Measurements from ENCODE around the gene TRMT6.

Gene TRMT6

GRCh38 chr20:5968462-5968861, 18.1 kb upstream of the TRMT6 start:
- Histone ChIP-seq H3K27ac (replicated peaks; ENCODE audit: low read length) (no peak overlapping the region), H3K23ac (ENCODE audit: low read depth, low read length, poor library complexity) (no peak overlapping the region), H3K9me3 (replicated peaks in 1 of 2; ENCODE audit: control insufficient read depth in 2 of 2, insufficient read depth in 1 of 2, low read depth in 1 of 2, low read length in 2 of 2) (no peaks in the 10 kb centered on the region), H3K27me3 (ENCODE audit: control insufficient read depth in 3 of 3, insufficient read depth in 3 of 3, low read depth in 1 of 3, low read length in 3 of 3) (no peaks in the 10 kb centered on the region), H3K79me1 (ENCODE audit: low read depth, low read length) (no peaks in the 10 kb centered on the region), H2AFZ (ENCODE audit: low read length) (no peak overlapping the region), H3K9ac (ENCODE audit: low read depth, low read length, poor library complexity) (no peak overlapping the region), H2BK15ac (ENCODE audit: low read length) (no peak overlapping the region), H4K8ac (ENCODE audit: low read depth, low read length) (no peak overlapping the region), H2BK5ac (ENCODE audit: low read length) (no peak overlapping the region), H4K91ac (ENCODE audit: low read depth, low read length, poor library complexity) (no peak overlapping the region), H3K4me2 (ENCODE audit: insufficient read depth, low read length, poor library complexity, severe bottlenecking) (no peak overlapping the region), H3K18ac (ENCODE audit: low read length) (no peak overlapping the region), H3K4me1 (ENCODE audit: control insufficient read depth in 2 of 2, insufficient read depth in 1 of 2, low read depth in 1 of 2, low read length in 2 of 2) (peaks cover 3 to 4% of the 10 kb centered on the region in 2 donors), H3K4ac (ENCODE audit: low read length) (no peak overlapping the region), H2BK12ac (ENCODE audit: low read length) (no peak overlapping the region), H3K36me3 (replicated peaks in 1 of 2; ENCODE audit: control insufficient read depth in 2 of 2, insufficient read depth in 2 of 2, low read length in 2 of 2) (peaks cover 9 to 93% of the 10 kb centered on the region in 2 donors), H3K4me3 (ENCODE audit: low read length in 2 of 2) (no peak overlapping the region), H2BK120ac (ENCODE audit: low read depth, low read length) (no peak overlapping the region), H2AK5ac (ENCODE audit: low read depth, low read length) (no peak overlapping the region), H3K14ac (ENCODE audit: low read length) (no peak overlapping the region)
- no CpG with 5 or more reads among the region's 3 CpGs for WGBS, 2 donors (ENCODE audit: extremely low coverage in 2 of 2, insufficient read length in 2 of 2, insufficient replicate concordance in 1 of 2)
- DNase-seq (ENCODE audit: low spot score): no peak

- H3K9me3 ChIP-seq (replicated peaks in 1 of 2; ENCODE audit: control insufficient read depth in 2 of 2, insufficient read depth in 1 of 2, low read depth in 1 of 2, low read length in 2 of 2): no peaks in the 10 kb centered on the region
- no peak overlapping the region for H4K91ac ChIP-seq (ENCODE audit: low read depth, low read length, poor library complexity)
- peaks cover 3 to 4% of the 10 kb centered on the region in 2 donors for H3K4me1 ChIP-seq (ENCODE audit: control insufficient read depth in 2 of 2, insufficient read depth in 1 of 2, low read depth in 1 of 2, low read length in 2 of 2)
- no peak overlapping the region for H2AFZ ChIP-seq (ENCODE audit: low read length)
- no peak overlapping the region for H4K8ac ChIP-seq (ENCODE audit: low read depth, low read length)
- no peaks in the 10 kb centered on the region for H3K79me1 ChIP-seq (ENCODE audit: low read depth, low read length)
- no peak overlapping the region for H2BK5ac ChIP-seq (ENCODE audit: low read length)
- H3K23ac ChIP-seq (ENCODE audit: low read depth, low read length, poor library complexity): no peak overlapping the region
- no peak overlapping the region for H2BK15ac ChIP-seq (ENCODE audit: low read length)
- no peak overlapping the region for H3K9ac ChIP-seq (ENCODE audit: low read depth, low read length, poor library complexity)
- H3K4ac ChIP-seq (ENCODE audit: low read length): no peak overlapping the region
- no peak overlapping the region for H3K27ac ChIP-seq (replicated peaks; ENCODE audit: low read length)
- H2BK12ac ChIP-seq (ENCODE audit: low read length): no peak overlapping the region
- peaks cover 4 to 93% of the 10 kb centered on the region in 2 donors for H3K36me3 ChIP-seq (replicated peaks in 1 of 2; ENCODE audit: control insufficient read depth in 2 of 2, insufficient read depth in 2 of 2, low read length in 2 of 2)
- no peak overlapping the region for H3K4me2 ChIP-seq (ENCODE audit: insufficient read depth, low read length, poor library complexity, severe bottlenecking)
- no peak overlapping the region for H3K14ac ChIP-seq (ENCODE audit: low read length)
- H2BK120ac ChIP-seq (ENCODE audit: low read depth, low read length): no peak overlapping the region
- no peak overlapping the region for H2AK5ac ChIP-seq (ENCODE audit: low read depth, low read length)
- no CpG with 5 or more reads among the region's 6 CpGs for WGBS, 2 donors (ENCODE audit: extremely low coverage in 2 of 2, insufficient read length in 2 of 2, insufficient replicate concordance in 1 of 2)
- no peaks in the 10 kb centered on the region for H3K27me3 ChIP-seq (ENCODE audit: control insufficient read depth in 3 of 3, insufficient read depth in 3 of 3, low read depth in 1 of 3, low read length in 3 of 3)
- H3K18ac ChIP-seq (ENCODE audit: low read length): no peak overlapping the region
- no peak overlapping the region for H3K4me3 ChIP-seq (ENCODE audit: low read length in 2 of 2)
- DNase-seq (ENCODE audit: low spot score): no peak
Observed at GRCh38 chr20:5967469-5967868, 17.1 kb upstream of the TRMT6 start.

- H3K36me3 ChIP-seq (replicated peaks in 1 of 2; ENCODE audit: control insufficient read depth in 2 of 2, insufficient read depth in 2 of 2, low read length in 2 of 2): peaks cover 21 to 68% of the 10 kb centered on the region in 2 donors
- H3K4me1 ChIP-seq (ENCODE audit: control insufficient read depth in 2 of 2, insufficient read depth in 1 of 2, low read depth in 1 of 2, low read length in 2 of 2): peaks cover 0 to 3% of the 10 kb centered on the region in 2 donors
- peak overlapping the region; percentile 91 for H3K18ac ChIP-seq (ENCODE audit: low read length)
- no peak overlapping the region for H3K23ac ChIP-seq (ENCODE audit: low read depth, low read length, poor library complexity)
- H3K4me3 ChIP-seq (ENCODE audit: low read length in 2 of 2): peak overlapping the region; percentile 70 to 92
- no peak overlapping the region for H3K27ac ChIP-seq (replicated peaks; ENCODE audit: low read length)
- H4K91ac ChIP-seq (ENCODE audit: low read depth, low read length, poor library complexity): no peak overlapping the region
- no peak overlapping the region for H3K14ac ChIP-seq (ENCODE audit: low read length)
- no peak overlapping the region for H4K8ac ChIP-seq (ENCODE audit: low read depth, low read length)
- H2BK15ac ChIP-seq (ENCODE audit: low read length): no peak overlapping the region
- peak overlapping the region; percentile 57 for H2AK5ac ChIP-seq (ENCODE audit: low read depth, low read length)
- H3K9ac ChIP-seq (ENCODE audit: low read depth, low read length, poor library complexity): peak overlapping the region; percentile 82
- peak overlapping the region; percentile 75 for H3K4me2 ChIP-seq (ENCODE audit: insufficient read depth, low read length, poor library complexity, severe bottlenecking)
- H2AFZ ChIP-seq (ENCODE audit: low read length): peak overlapping the region; percentile 94
- H3K9me3 ChIP-seq (replicated peaks in 1 of 2; ENCODE audit: control insufficient read depth in 2 of 2, insufficient read depth in 1 of 2, low read depth in 1 of 2, low read length in 2 of 2): no peaks in the 10 kb centered on the region
- H2BK120ac ChIP-seq (ENCODE audit: low read depth, low read length): no peak overlapping the region
- H3K79me1 ChIP-seq (ENCODE audit: low read depth, low read length): peaks cover 4% of the 10 kb centered on the region
- no peak overlapping the region for H2BK12ac ChIP-seq (ENCODE audit: low read length)
- H2BK5ac ChIP-seq (ENCODE audit: low read length): no peak overlapping the region
- H3K27me3 ChIP-seq (ENCODE audit: control insufficient read depth in 3 of 3, insufficient read depth in 3 of 3, low read depth in 1 of 3, low read length in 3 of 3): no peaks in the 10 kb centered on the region
- DNase-seq (ENCODE audit: low spot score): no peak
- no peak overlapping the region for H3K4ac ChIP-seq (ENCODE audit: low read length)
- WGBS, 2 donors (ENCODE audit: extremely low coverage in 2 of 2, insufficient read length in 2 of 2, insufficient replicate concordance in 1 of 2): no CpG with 5 or more reads among the region's 11 CpGs
Observed at GRCh38 chr20:5949943-5950270, 426 bp downstream of the TRMT6 start.

GRCh38 chr20:5947276-5947675, 3.1 kb downstream of the TRMT6 start:
- Histone ChIP-seq H3K4me1 (ENCODE audit: control insufficient read depth in 2 of 2, insufficient read depth in 1 of 2, low read depth in 1 of 2, low read length in 2 of 2) (peaks cover 0 to 3% of the 10 kb centered on the region in 2 donors), H3K9ac (ENCODE audit: low read depth, low read length, poor library complexity) (no peak overlapping the region), H3K4me3 (ENCODE audit: low read length in 2 of 2) (no peak overlapping the region), H3K27me3 (ENCODE audit: control insufficient read depth in 3 of 3, insufficient read depth in 3 of 3, low read depth in 1 of 3, low read length in 3 of 3) (no peaks in the 10 kb centered on the region), H2BK12ac (ENCODE audit: low read length) (no peak overlapping the region), H3K14ac (ENCODE audit: low read length) (no peak overlapping the region), H3K36me3 (replicated peaks in 1 of 2; ENCODE audit: control insufficient read depth in 2 of 2, insufficient read depth in 2 of 2, low read length in 2 of 2) (peaks cover 23 to 70% of the 10 kb centered on the region in 2 donors), H3K9me3 (replicated peaks in 1 of 2; ENCODE audit: control insufficient read depth in 2 of 2, insufficient read depth in 1 of 2, low read depth in 1 of 2, low read length in 2 of 2) (no peaks in the 10 kb centered on the region), H2AK5ac (ENCODE audit: low read depth, low read length) (no peak overlapping the region), H2BK15ac (ENCODE audit: low read length) (no peak overlapping the region), H4K91ac (ENCODE audit: low read depth, low read length, poor library complexity) (no peak overlapping the region), H3K79me1 (ENCODE audit: low read depth, low read length) (peaks cover 4% of the 10 kb centered on the region), H3K18ac (ENCODE audit: low read length) (no peak overlapping the region), H3K27ac (replicated peaks; ENCODE audit: low read length) (no peak overlapping the region), H3K23ac (ENCODE audit: low read depth, low read length, poor library complexity) (no peak overlapping the region), H2BK120ac (ENCODE audit: low read depth, low read length) (no peak overlapping the region), H2BK5ac (ENCODE audit: low read length) (no peak overlapping the region), H4K8ac (ENCODE audit: low read depth, low read length) (no peak overlapping the region), H2AFZ (ENCODE audit: low read length) (no peak overlapping the region), H3K4ac (ENCODE audit: low read length) (no peak overlapping the region), H3K4me2 (ENCODE audit: insufficient read depth, low read length, poor library complexity, severe bottlenecking) (no peak overlapping the region)
- WGBS, 2 donors (ENCODE audit: extremely low coverage in 2 of 2, insufficient read length in 2 of 2, insufficient replicate concordance in 1 of 2): no CpG with 5 or more reads among the region's 6 CpGs
- DNase-seq (ENCODE audit: low spot score): no peak

Data from neuronal stem cell (in vitro differentiated cells).